AG10803 (cell line): Measurements from ENCODE around the gene MRPS7.
"Not testable (repeated sequence)": the region's sequence is repeated elsewhere in the genome, so short reads cannot be mapped to it uniquely, and the experiment has no call there.

Source experiments
- DNase-seq: peaks from one replicate; pipeline ENCODE4 v3.0.0; 2010; ENCODE audit warnings: low read depth
- H3K4me3 ChIP-seq: 2 replicates; pipeline ENCODE4 v1.5.1; 2011; ENCODE audit warnings: mild to moderate bottlenecking, low read length, control low read depth
- TF ChIP-seq, protein P1 (sequence below): conservative IDR thresholded peaks from 2 replicates; pipeline ENCODE4 v1.5.1; 2011; ENCODE audit warnings: mild to moderate bottlenecking, low read length, control low read depth, inconsistent platforms

MRPS7 gene

DNA sequence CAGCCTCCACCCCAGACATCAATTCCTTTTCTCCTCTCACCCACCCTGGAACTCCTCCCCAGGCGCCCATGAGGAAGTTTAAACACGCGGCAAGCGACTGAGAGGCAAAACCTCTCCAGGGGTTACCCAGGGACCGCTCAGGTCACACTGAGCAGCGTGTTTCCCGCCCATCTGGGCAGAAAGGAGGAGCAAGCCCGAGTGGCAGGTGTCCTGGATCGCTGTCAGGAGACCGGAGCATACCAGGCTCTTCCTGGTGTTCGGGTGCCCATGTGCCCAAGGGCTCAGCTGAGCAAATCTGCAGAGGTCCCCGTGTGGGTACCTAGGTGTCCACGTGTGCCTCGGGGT is 27.1 kb downstream of the MRPS7 start:
- H3K4me3 ChIP-seq, result peak overlapping the region; percentile 93
- no peak for DNase-seq
- TF ChIP-seq, protein P1, sequence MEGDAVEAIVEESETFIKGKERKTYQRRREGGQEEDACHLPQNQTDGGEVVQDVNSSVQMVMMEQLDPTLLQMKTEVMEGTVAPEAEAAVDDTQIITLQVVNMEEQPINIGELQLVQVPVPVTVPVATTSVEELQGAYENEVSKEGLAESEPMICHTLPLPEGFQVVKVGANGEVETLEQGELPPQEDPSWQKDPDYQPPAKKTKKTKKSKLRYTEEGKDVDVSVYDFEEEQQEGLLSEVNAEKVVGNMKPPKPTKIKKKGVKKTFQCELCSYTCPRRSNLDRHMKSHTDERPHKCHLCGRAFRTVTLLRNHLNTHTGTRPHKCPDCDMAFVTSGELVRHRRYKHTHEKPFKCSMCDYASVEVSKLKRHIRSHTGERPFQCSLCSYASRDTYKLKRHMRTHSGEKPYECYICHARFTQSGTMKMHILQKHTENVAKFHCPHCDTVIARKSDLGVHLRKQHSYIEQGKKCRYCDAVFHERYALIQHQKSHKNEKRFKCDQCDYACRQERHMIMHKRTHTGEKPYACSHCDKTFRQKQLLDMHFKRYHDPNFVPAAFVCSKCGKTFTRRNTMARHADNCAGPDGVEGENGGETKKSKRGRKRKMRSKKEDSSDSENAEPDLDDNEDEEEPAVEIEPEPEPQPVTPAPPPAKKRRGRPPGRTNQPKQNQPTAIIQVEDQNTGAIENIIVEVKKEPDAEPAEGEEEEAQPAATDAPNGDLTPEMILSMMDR, result no peak

DNA sequence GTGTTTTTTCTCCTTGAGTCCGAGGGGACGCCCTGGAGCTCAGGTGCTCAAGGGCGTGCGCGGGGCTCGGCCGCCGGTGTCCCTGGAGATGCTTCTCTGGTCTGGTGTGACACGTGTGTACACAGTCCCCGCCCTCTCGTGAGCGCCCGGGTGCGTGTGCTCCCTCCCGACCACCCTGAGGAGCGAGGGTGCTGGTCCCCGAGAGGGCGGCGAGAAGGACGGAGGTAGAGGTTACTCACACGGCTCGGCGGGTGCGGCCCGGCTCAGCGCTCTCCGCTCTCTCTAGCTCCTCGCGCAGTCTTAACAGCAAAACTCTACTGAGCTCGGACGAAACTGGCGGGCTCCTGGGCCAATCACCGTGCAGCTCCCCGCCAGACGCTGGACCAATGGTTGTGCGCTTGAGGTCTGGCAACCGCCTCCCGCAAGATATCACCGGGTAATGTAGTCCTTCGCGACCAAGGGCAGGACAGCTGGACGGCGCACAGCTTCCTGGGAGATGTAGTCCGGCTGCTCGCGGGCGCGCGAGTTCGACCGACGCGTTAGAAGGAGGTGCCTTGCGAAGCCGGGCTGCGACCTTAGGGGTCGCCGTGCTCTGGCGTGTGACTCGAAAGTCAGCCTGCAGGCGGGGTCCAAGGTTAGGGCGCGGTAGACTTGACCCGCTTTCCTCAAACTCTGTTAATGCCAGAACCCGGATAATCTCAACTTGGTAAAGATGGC is 27.6 kb downstream of the MRPS7 start, which contains the start of gene SLC25A19:
Gene SLC25A19, minus strand, starts transcription at position 319 of the 717 bp plus-strand sequence. CDS start 2,669 bp downstream, outside the sequence.
- peak; percentile 99 for DNase-seq
- TF ChIP-seq, protein P1, result peak; percentile 25; the same call in 1 of the 2 replicates
- peak within 1 kb of the TSS; percentile 93 for H3K4me3 ChIP-seq

DNA sequence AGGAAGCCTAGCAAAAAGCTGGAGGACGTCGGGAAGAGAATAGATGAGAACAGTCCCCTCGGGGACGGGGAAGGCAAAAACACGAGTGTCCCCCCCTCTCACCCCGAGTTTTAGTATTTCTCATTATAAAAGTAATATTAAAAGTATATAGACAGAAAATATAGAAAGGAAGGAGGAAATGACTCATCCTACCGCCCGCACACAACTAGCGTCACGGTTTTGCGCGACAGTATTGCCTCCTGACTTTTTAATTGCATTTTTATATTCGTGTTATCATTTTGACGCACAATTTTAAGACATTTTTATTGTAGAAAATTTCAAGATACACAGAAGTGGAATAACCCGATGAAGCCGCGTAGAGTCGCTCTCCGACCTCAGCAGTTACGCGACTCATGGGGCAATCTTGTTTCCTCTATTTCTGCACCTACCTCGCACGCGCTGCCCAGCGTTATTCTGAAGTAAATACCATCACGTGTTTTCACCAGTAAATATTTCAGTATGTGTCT is 28.2 kb downstream of the MRPS7 start:
- TF ChIP-seq, protein P1, result peak; percentile 46
- DNase-seq, result peak; percentile 63
- peak overlapping the region; percentile 93 for H3K4me3 ChIP-seq

DNA sequence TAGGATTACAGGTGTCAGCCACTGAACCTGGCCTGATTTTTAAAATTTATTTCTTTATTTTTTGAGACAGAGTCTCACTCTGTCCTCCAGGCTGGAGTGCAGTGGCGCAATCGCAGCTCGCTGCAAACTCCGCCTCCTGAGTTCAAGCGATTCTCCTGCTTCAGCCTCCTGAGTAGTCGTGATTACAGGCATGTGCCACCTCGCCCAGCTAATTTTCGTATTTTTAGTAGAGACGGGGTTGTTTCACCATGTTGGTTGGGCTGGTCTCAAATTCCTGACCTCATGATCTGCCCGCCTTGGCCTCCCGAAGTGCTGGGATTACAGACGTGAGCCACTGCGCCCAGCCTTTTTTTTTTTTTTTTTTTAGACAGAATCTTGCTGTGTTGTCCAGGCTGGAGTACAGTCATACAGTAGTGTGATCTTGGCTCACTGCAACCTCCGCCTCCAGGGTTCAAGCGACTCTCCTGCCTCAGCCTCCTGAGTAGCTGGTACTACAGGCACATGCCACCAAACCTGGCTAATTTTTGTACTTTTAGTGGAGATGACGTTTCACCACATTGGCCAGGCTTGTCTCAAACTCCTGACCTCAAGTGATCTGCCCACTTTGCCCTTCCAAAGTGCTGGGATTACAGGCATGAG is 31.2 kb downstream of the MRPS7 start:
- H3K4me3 ChIP-seq, DNase-seq: not testable (repeated sequence)

DNA sequence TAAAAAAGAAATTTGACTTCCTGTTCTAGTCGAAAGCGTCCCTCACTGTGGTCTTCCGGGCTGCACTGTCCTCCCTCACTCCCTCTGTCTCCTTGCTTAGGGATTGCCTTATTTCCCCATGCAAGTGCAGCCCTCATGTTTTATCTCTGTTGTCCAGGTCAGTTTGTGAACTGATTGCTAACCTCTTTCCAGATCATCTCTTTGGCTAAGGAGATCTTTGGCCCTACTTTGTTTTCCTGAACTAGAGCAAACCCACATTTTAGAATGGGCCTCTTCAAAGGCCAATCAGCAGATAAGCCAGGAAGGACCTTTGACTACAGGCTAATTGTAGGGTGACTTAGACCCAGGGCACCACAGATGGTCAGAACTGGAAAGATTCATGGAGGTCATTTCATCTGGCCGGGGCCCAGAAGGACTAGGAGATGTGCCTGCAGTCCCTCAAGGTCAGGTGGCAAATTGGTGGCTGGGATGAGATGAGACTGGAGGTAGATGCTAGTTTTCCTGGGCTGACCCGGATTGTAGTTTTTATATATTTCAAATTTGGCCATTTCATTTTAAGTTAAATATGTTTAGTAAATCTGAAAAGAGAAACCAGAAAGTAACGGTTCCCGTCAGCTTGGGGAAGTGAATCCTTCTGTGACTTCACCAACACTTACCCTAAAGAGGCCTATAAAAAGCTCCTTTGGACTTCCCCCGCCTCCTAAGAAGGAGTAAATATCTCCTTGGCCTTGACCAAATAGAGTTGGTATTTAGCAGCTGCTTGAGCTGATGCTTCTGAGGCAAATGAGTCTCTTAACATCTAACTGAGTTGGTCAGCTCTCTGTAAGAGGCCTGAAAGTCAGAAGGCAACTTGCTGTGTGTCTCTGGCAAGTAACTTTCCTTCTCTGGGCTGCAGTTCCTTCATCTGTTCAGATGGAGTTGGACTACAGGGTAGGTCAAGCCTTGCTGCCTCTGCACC is 33.8 kb downstream of the MRPS7 start:
- H3K4me3 ChIP-seq, result no peak overlapping the region
- TF ChIP-seq, protein P1, result no peak
- no peak for DNase-seq

DNA sequence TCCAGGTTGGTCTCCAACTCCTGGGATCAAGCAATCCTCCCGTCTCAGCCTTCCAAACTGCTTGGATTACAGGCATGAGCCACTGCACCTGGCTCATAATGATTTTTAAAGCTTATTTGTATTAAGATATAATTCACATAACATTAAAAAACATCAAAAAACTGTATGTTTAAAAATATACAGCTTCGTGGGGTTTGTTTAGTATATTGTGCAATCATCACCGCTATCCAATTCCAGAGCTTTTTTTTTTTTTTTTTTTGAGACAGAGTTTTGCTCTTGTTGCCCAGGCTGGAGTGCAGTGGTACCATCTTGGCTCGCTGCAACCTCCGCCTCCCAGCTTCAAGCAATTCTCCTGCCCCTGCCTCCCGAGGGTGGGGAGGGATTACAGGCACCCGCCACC is 38.6 kb downstream of the MRPS7 start:
- TF ChIP-seq, protein P1, result no peak
- no peak overlapping the region for H3K4me3 ChIP-seq
- DNase-seq, result no peak

DNA sequence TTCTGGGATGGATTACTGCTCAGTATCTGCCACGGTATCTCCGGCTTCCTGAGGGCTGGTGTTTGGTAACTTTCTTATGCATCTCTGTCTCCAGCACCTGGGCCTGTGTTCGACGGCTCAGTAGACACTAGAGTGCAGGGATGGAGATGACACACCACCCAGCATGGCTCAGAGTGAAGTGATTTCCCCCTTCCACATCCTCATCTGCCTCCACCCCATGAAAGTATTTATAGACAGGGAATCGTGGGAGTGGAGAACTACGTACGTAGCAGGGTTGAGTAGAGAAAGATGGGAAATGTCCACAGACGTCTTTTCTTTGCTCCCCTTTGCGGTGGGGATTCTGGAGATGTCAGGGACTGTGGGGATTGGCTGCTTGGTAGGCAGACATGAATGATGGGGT is 39.4 kb downstream of the MRPS7 start:
- TF ChIP-seq, protein P1, result no peak
- DNase-seq, result no peak
- H3K4me3 ChIP-seq, result no peak overlapping the region
